SK-N-SH treated with all-trans-retinoic acid at 6 μM for 48 hours (cell line): ENCODE results near the gene EPHB4.
A peak's percentile ranks its signal among the peaks of the same experiment; 100 is the strongest.

Experiments used
- ATAC-seq: fragments of 200-7000 bp; cut with Tn5 transposase; 3 replicates; pipeline ENCODE4 v1.9.1; 2020; ENCODE audit warnings: mild to moderate bottlenecking, moderate library complexity
- BACH2 ChIP-seq: fragments of 250-450 bp; sonication (Bioruptor Pico); IDR thresholded peaks from 2 replicates; pipeline ENCODE4 v1.9.0; 2021; ENCODE audit warnings: mild to moderate bottlenecking, borderline replicate concordance
- CREB5 ChIP-seq: fragments of 250-450 bp; sonication (Bioruptor Pico); IDR thresholded peaks from 2 replicates; pipeline ENCODE4 v1.5.1; 2020; ENCODE audit warnings: low read depth, mild to moderate bottlenecking, moderate library complexity
- ESRRG ChIP-seq: fragments of 250-450 bp; sonication (Bioruptor Pico); IDR thresholded peaks from 2 replicates; pipeline ENCODE4 v1.6.1; 2021; ENCODE audit warnings: mild to moderate bottlenecking
- ISL1 ChIP-seq: fragments of 250-450 bp; sonication (Bioruptor Pico); IDR thresholded peaks from 2 replicates; pipeline ENCODE4 v2.1.2; 2022; ENCODE audit warnings: mild to moderate bottlenecking, moderate library complexity
- PATZ1 ChIP-seq: fragments of 250-450 bp; sonication (Bioruptor Pico); IDR thresholded peaks from 2 replicates; pipeline ENCODE4 v1.8.0; 2020; ENCODE audit warnings: mild to moderate bottlenecking, moderate library complexity, borderline replicate concordance
- POU6F1 ChIP-seq: fragments of 250-450 bp; sonication (Bioruptor Pico); IDR thresholded peaks from 2 replicates; pipeline ENCODE4 v1.8.0; 2021; ENCODE audit warnings: low read depth, mild to moderate bottlenecking, moderate library complexity, borderline replicate concordance
- PPARA ChIP-seq: fragments of 250-450 bp; sonication (Bioruptor Pico); IDR thresholded peaks from 2 replicates; pipeline ENCODE4 v1.5.0; 2020; ENCODE audit warnings: mild to moderate bottlenecking, borderline replicate concordance
- RARB ChIP-seq: fragments of 250-450 bp; sonication (Bioruptor Pico); IDR thresholded peaks from 2 replicates; pipeline ENCODE4 v1.8.0; 2021; ENCODE audit warnings: mild to moderate bottlenecking, moderate library complexity
- SNAI2 ChIP-seq: fragments of 250-450 bp; sonication (Bioruptor Pico); IDR thresholded peaks from 2 replicates; pipeline ENCODE4 v1.5.0; 2020; ENCODE audit warnings: mild to moderate bottlenecking, moderate library complexity
- TCF4 ChIP-seq: fragments of 250-450 bp; sonication (Bioruptor Pico); IDR thresholded peaks from 2 replicates; pipeline ENCODE4 v1.8.0; 2021; ENCODE audit warnings: mild to moderate bottlenecking, moderate library complexity, borderline replicate concordance
- TOX ChIP-seq: fragments of 250-450 bp; sonication (Bioruptor Pico); IDR thresholded peaks from 2 replicates; pipeline ENCODE4 v1.8.0; 2021; ENCODE audit warnings: mild to moderate bottlenecking, moderate library complexity, borderline replicate concordance
- TSHZ2 ChIP-seq: fragments of 250-450 bp; sonication (Bioruptor Pico); IDR thresholded peaks from 2 replicates; pipeline ENCODE4 v1.5.0; 2020; ENCODE audit warnings: mild to moderate bottlenecking, moderate library complexity
- ZC3H10 ChIP-seq: fragments of 250-450 bp; sonication (Bioruptor Pico); IDR thresholded peaks from 2 replicates; pipeline ENCODE4 v1.5.1; 2021; ENCODE audit warnings: mild to moderate bottlenecking, moderate library complexity
- ZFP30 ChIP-seq: fragments of 450-650 bp; formaldehyde crosslinking; IDR thresholded peaks from 2 replicates; pipeline ENCODE4 v1.5.0; 2022; ENCODE audit warnings: mild to moderate bottlenecking, moderate library complexity
- ZNF565 ChIP-seq: fragments of 450-650 bp; formaldehyde crosslinking; conservative IDR thresholded peaks from 2 replicates; pipeline ENCODE4 v1.5.0; 2020; ENCODE audit warnings: low read depth, mild to moderate bottlenecking, moderate library complexity
- ZNF70 ChIP-seq: fragments of 450-650 bp; formaldehyde crosslinking; IDR thresholded peaks from 2 replicates; pipeline ENCODE4 v1.5.0; 2020; ENCODE audit warnings: mild to moderate bottlenecking, moderate library complexity
- ZNF8 ChIP-seq: fragments of 450-650 bp; formaldehyde crosslinking; IDR thresholded peaks from 2 replicates; pipeline ENCODE4 v1.5.0; 2020; ENCODE audit warnings: mild to moderate bottlenecking, moderate library complexity

Gene EPHB4

GRCh38 chr7:100793806-100794660, 33.3 kb downstream of the EPHB4 start:
- ATAC-seq, result peak; percentile 17; the same call in 2 of the 3 replicates
- TF ChIP-seq ESRRG (CRISPR knock-in tag), result no peak
- no peak for TF ChIP-seq ZC3H10 (CRISPR knock-in tag)
- TF ChIP-seq CREB5 (CRISPR knock-in tag), result no peak
- no peak for TF ChIP-seq ZFP30 (CRISPR knock-in tag)
- TF ChIP-seq SNAI2 (CRISPR knock-in tag), result no peak

- no peak for TF ChIP-seq TOX (CRISPR knock-in tag)
- TF ChIP-seq ZNF565 (CRISPR knock-in tag), result no peak
- no peak for TF ChIP-seq PPARA (CRISPR knock-in tag)
- TF ChIP-seq RARB (CRISPR knock-in tag), result no peak
- no peak for TF ChIP-seq ZNF70 (CRISPR knock-in tag)
- no peak for TF ChIP-seq BACH2 (CRISPR knock-in tag)
- TF ChIP-seq POU6F1 (CRISPR knock-in tag), result no peak
- no peak for TF ChIP-seq PATZ1 (CRISPR knock-in tag)
- no peak for TF ChIP-seq ESRRG (CRISPR knock-in tag)
- TF ChIP-seq ISL1 (CRISPR knock-in tag), result no peak
- no peak for TF ChIP-seq TSHZ2 (CRISPR knock-in tag)
- no peak for TF ChIP-seq ZNF8 (CRISPR knock-in tag)
- no peak for ATAC-seq
Measured at GRCh38 chr7:100791881-100792666, 35.2 kb downstream of the EPHB4 start.

- no peak; the same call in 2 of the 3 replicates for ATAC-seq
- TF ChIP-seq ZNF70 (CRISPR knock-in tag) (no peak), RARB (CRISPR knock-in tag) (no peak), TCF4 (CRISPR knock-in tag) (no peak), CREB5 (CRISPR knock-in tag) (no peak), TSHZ2 (CRISPR knock-in tag) (no peak)
Measured at GRCh38 chr7:100789055-100789454, 38.3 kb downstream of the EPHB4 start.
